Stimulated activated CD8-positive, alpha-beta memory T cell treated with anti-CD3 and anti-CD28 coated beads, Interleukin-15, amount 100 ng/mL, for 1 hour (primary cell): ENCODE results near the gene GAS7.
"Not testable (repeated sequence)": the region's sequence is repeated elsewhere in the genome, so short reads cannot be mapped to it uniquely, and the experiment has no call there.

Experiments used
- DNase-seq: peaks from one replicate; pipeline ENCODE4 v3.0.0-alpha.2; 2020; ENCODE audit warnings: low read depth

The GAS7 gene

DNA sequence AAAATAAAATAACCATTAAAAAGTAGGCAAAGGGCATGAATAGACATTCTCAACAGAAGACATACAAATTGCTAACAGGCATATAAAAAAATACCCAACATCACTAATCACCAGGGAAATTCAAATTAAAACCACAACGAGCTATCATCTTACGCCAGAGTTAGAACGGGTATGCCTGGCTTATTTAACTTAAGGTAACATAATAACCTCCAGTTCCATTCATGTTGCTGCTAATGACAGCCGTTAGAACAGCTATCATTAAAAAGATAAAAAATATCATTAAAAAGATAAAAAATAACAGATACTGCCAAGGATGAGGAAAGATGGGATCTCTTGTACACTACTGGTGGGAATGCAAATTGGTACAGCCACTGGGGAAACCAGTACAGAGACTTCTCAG, 89.3 kb downstream of the GAS7 start:
- DNase-seq = no peak

- no peak for DNase-seq
These were observed 90.9 kb downstream of the GAS7 start for GRCh38 chr17:10107316-10108165.

GRCh38 chr17:10106067-10106466, 92.3 kb downstream of the GAS7 start:
- DNase-seq = no peak

DNA sequence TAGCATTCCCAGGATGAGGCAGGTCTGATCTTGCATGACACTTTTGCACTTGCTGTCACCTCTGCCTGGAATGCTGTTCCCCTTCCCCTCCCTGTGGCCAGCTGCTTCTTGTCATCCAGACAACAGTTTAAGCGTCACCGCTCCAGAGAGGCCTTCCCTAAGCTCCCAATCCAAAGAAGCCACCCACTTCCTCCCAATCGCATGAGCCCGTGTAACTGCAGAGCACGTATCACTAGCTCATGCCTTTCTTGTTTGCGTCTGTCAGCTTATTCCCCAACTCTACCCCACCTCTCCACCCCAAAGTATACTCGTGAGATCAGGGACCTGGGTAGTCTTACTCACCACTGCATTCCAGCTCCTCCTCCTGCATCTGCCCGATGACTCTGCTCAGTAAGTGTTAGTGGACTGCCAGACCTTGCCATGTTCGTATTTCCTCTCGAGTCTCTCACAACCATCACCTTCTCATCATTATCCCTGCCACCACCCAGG, 92.8 kb downstream of the GAS7 start:
- DNase-seq = no peak

GRCh38 chr17:10103712-10104111, 94.7 kb downstream of the GAS7 start:
- no peak for DNase-seq

- no peak for DNase-seq
These were observed 95.6 kb downstream of the GAS7 start for GRCh38 chr17:10102817-10103216.

GRCh38 chr17:10099051-10099571, 99.3 kb downstream of the GAS7 start:
- no peak for DNase-seq

- DNase-seq = no peak
These were observed 101.8 kb downstream of the GAS7 start for GRCh38 chr17:10096596-10096995.

- DNase-seq = not testable (repeated sequence)
These were observed 103.1 kb downstream of the GAS7 start for GRCh38 chr17:10095295-10095694.

GRCh38 chr17:10094797-10095196, 103.6 kb downstream of the GAS7 start:
- DNase-seq = no peak

- DNase-seq = no peak
These were observed 105.8 kb downstream of the GAS7 start for GRCh38 chr17:10092595-10092994.

DNA sequence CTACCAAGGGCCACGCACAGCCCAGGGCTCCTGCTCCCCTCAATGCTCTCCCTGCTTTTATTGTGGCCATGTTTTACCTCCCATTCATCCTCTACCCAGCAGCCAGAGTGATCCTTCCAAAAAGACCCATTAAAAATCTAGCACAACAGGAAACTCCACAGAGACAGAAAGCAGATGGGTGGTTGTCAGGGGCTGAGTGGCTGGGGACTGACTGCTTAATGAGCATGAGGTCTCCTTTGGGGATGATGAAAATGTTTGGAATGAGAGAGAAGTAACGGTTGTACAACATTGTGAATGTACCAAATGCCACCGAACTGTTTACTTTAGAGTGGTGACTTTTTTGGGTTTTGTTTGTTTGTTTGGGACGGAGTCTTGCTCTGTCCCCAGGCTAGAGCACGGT, 107.4 kb downstream of the GAS7 start:
- DNase-seq = no peak

DNA sequence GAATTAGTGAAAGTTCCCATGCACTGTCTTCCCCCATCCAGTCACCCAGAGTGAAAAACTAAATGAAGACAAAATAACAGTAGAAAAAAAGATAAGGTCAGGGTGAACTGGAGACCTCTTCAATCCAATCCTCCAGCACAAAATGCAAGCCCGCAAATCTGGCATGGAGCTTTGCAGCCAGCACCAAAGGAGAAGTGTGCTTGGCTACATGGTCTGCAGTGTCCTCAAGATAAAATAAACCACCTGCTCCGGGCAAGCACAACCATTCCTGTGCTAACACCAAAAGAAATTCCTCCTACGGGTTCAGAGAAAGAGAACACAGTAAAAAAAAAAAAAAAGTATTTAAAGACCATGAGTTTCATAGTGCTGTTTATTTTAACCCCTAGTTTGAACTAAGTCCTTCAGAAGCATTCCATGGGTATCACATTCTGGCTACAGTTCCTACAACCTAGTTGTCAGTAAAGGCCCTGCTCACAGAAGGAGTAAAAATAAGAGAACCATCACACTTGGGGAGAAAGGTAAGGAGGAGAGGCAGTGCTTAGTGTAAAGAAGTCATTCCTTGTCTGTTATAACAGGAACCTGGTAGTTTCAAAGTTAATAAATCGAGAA, 109.1 kb downstream of the GAS7 start:
- DNase-seq = no peak

- no peak for DNase-seq
These were observed 110.0 kb downstream of the GAS7 start for GRCh38 chr17:10088444-10088843.

GRCh38 chr17:10087355-10087754, 111.1 kb downstream of the GAS7 start:
- no peak for DNase-seq

GRCh38 chr17:10083864-10084263, 114.5 kb downstream of the GAS7 start:
- no peak for DNase-seq

- DNase-seq = no peak
These were observed 115.6 kb downstream of the GAS7 start for GRCh38 chr17:10082795-10083194.

- no peak for DNase-seq
These were observed 116.7 kb downstream of the GAS7 start for GRCh38 chr17:10081571-10082169.

DNA sequence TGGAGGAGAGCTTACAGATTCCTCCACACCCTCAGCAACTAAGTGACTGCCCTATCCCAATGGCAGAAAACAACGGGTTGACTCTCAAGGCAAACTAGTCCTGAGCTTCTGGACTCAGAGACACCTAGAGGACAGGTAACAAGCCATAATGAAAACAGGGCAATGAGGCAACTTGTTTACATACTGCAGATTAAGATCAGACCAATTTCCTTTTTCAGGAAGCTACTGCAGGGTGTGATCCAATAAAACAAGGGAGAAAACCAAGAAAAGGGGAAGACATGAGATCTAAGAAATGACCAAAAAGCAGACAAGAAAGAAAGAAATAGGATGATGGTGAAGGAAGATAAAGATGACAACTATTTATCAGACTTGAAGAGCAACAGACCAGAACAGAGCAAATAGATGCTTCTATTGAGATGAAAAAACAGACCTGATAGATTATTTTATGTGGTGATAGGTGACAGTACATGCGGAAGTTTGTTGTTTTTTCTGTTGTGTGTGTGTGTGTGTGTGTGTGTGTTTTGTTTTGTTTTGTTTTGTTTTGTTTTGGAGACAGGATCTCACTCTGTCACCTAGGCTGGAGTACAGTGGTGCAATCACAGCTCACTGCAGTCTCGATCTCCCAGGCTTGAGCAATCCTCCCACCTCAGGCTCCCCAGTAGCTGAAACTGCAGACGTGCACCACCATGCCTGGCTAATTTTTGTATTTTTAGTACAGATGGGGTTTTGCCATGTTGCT, 120.7 kb downstream of the GAS7 start:
- DNase-seq = no peak

DNA sequence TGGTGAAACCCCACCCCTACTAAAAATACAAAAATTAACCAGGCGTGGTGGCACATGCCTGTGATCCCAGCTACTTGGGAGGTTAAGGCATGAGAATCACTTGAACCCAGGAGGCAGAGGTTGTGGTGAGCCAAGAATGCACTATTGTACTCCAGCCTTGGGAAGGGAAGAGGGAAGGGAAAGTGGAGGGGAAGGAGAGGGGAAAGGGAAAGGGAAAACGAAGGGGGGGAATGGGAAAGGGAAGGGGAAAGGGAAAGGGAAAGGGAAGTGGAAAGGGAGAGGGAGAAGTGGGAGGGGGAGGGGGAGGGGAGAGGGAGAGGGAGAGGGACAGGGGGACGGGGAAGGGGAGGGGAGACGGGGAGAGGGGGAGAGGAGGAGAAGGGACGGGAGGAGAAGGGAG, 122.5 kb downstream of the GAS7 start:
- no peak for DNase-seq

- DNase-seq = no peak
These were observed 124.5 kb downstream of the GAS7 start for GRCh38 chr17:10073941-10074340.
